Measurements from ENCODE around the gene SCGB1C1.

- TF ChIP-seq CTCF (IDR thresholded peaks at IDR 0.05) (no peak), POLR2A (IDR thresholded peaks at IDR 0.05) (no peak), EP300 (IDR thresholded peaks at IDR 0.05) (no peak)
Measured at GRCh38 chr11:209275-210121, 16.6 kb downstream of the SCGB1C1 start.

All from ovary (tissue), 3 donors.